Measurements from ENCODE around the gene RUVBL2.
A peak's percentile ranks its signal among the peaks of the same experiment; 100 is the strongest.

Gene RUVBL2

GRCh38 chr19:48993175-48994034 is at the start of gene RUVBL2, which contains the start of gene GYS1:
TSS of gene RUVBL2 (plus strand) at chr19:48993887. CDS start at chr19:48993912, 25 bp downstream.
TSS of gene GYS1 (minus strand) at chr19:48993309. CDS start at chr19:48993112, 197 bp downstream.
- peak; percentile 99 to 100 for DNase-seq

GRCh38 chr19:48945415-48945814 is 48.3 kb upstream of the RUVBL2 start:
- no peak for DNase-seq

- DNase-seq: no peak
Measured at GRCh38 chr19:48945817-48946216, 47.9 kb upstream of the RUVBL2 start.

- no peak for DNase-seq
Measured at GRCh38 chr19:48946463-48947257, 47.0 kb upstream of the RUVBL2 start.

- no peak for DNase-seq
Measured at GRCh38 chr19:48947258-48947542, 46.5 kb upstream of the RUVBL2 start.

GRCh38 chr19:48950159-48950558 is 43.5 kb upstream of the RUVBL2 start:
- no peak for DNase-seq

GRCh38 chr19:48950830-48951519 is 42.7 kb upstream of the RUVBL2 start:
- no peak for DNase-seq

GRCh38 chr19:48953141-48953540 is 40.5 kb upstream of the RUVBL2 start:
- no peak for DNase-seq

GRCh38 chr19:48953990-48954594 is 39.6 kb upstream of the RUVBL2 start:
- no peak for DNase-seq

- DNase-seq: peak; percentile 20 to 71
Measured at GRCh38 chr19:48954595-48955307, 38.9 kb upstream of the RUVBL2 start, which contains the start of gene BAX. TSS of gene BAX (plus strand) at chr19:48954875. CDS start at chr19:48954929, 54 bp downstream.

GRCh38 chr19:48955308-48955958 is 38.3 kb upstream of the RUVBL2 start:
- DNase-seq: no peak

- no peak for DNase-seq
Measured at GRCh38 chr19:48958006-48958405, 35.7 kb upstream of the RUVBL2 start.

- DNase-seq: no peak
Measured at GRCh38 chr19:48959341-48960239, 34.1 kb upstream of the RUVBL2 start.

- DNase-seq: no peak
Measured at GRCh38 chr19:48961051-48961649, 32.5 kb upstream of the RUVBL2 start.

GRCh38 chr19:48961673-48962028 is 32.0 kb upstream of the RUVBL2 start:
- no peak for DNase-seq

GRCh38 chr19:48962029-48962848 is 31.4 kb upstream of the RUVBL2 start:
- peak; percentile 40 for DNase-seq

- no peak for DNase-seq
Measured at GRCh38 chr19:48962849-48963165, 30.9 kb upstream of the RUVBL2 start.

- peak; percentile 51 to 60 for DNase-seq
Measured at GRCh38 chr19:48963371-48964204, 30.1 kb upstream of the RUVBL2 start.

Data from bone marrow (tissue), 2 donors.